GM19463 (cell line): ENCODE results near the gene GDAP1L1.

Experiments used
- ATAC-seq: cut with Tn5 transposase; IDR thresholded peaks from one replicate; pipeline ENCODE4 v1.9.1; 2021; ENCODE audit warnings: mild to moderate bottlenecking, moderate library complexity; ENCODE audit not compliant: unreplicated experiment

Gene GDAP1L1

DNA sequence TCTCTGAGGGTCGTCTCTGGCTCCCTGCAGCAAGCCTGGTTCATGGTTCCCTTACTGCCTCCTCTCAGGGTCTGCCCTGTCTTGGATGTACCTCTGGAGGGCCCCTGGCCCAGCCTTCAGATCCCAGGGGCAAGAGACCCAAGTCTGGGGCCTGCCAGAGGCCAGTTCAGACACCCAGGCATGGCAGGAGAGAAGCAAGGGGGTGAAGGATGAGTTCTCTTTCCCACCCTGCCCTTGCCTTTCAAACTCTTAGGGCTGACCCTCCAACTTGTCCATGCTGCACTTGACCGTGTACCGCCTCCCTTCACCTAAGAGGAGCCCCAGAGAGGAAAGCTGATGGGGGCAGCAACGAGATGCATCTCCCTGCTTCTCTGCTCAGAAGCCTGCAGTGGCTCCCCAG, 4.2 kb downstream of the GDAP1L1 start:
- ATAC-seq = no peak

DNA sequence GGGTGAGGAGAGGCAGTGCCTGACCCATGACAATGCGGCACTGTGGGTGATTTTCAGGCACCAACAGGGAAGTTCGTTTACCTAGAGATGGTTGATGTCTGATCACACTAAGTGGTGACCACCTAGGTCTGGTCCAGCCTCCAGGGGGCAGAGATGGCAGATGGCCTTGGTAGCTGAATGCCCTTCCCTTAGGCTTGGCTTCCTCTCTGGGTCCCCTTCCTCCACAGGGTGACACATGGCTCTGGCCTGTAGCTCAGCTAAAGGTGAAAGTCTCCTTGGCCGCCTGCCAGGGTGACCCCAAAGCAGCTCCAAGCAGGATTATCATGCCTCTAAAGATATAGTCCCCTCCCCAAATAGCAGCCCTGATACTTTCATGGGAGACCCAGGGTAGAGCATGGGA, 6.4 kb downstream of the GDAP1L1 start:
- ATAC-seq = no peak

DNA sequence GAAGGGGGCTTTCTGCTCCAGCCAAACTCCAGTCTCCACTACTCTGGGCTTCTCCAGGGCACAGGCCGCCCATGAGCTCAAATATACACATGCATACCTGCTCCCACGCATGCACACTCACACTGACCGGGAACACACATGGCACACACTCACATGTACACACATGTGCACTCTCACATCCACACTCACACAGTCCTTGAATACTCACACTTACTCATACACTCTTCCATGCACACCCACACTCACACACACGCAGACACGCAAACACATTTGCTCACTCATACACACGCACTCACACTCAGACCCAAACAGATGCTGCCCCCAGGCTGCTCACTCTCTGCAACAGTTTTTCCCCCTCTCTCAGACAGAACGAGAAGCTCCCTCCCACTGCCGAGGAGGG, 7.0 kb downstream of the GDAP1L1 start:
- ATAC-seq = no peak

DNA sequence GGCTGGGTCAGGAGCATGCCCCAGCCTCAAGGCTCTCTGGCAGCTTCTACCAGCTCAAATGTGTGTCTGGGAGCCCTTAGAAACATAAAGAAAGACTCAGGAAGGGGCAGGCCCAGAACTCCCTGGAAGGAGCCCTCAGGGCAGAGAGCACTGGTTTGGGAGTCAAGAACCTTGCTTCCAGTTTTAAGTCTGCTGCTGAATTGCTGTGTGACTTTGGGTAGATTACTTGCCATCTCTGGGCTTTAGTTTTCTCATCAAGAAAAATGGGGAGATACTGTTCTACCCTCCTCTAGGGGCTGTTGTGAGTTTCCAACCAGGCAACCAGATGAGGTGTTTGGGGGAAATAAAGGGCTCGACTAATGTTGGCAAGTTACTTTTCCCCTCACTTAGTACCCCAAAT, 8.8 kb downstream of the GDAP1L1 start:
- no peak for ATAC-seq

DNA sequence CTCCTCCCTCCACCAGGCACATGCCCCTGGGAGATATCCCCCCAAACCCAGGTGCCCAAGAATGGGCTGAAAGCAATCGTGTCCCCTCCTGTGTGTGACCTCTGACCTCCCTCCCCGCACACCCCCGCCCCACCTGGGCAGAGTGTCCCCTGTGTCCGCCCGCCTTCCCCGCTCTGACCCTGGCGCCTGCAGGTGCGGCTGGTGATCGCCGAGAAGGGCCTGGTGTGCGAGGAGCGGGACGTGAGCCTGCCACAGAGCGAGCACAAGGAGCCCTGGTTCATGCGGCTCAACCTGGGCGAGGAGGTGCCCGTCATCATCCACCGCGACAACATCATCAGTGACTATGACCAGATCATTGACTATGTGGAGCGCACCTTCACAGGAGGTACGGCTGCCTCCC, 9.9 kb downstream of the GDAP1L1 start:
- no peak for ATAC-seq

DNA sequence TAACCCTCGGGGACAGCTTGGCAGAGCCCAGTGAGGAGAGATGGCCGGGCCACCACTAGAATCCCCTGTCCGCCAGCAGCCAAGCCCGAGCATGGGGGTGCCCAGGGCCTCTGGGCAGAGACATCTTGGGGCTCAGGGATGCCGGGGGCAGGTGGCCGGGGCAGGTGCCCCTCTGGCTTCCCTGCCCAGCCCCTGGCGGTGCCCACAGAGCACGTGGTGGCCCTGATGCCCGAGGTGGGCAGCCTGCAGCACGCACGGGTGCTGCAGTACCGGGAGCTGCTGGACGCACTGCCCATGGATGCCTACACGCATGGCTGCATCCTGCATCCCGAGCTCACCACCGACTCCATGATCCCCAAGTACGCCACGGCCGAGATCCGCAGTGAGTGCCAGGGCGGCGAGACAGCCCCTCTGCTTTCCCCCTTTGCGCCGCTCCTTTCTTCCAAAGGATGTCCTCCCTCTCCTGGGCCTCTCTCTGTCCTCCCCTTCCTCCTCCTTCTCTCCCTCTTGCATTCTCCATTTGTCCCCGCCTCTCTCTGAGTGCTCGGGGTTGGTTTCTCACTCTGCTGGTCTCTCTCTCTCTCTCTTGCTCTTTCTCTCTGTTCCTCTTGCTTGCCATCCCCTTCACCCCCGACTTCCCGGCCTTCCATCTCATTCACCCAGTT, 11.2 kb downstream of the GDAP1L1 start:
- ATAC-seq = no peak

DNA sequence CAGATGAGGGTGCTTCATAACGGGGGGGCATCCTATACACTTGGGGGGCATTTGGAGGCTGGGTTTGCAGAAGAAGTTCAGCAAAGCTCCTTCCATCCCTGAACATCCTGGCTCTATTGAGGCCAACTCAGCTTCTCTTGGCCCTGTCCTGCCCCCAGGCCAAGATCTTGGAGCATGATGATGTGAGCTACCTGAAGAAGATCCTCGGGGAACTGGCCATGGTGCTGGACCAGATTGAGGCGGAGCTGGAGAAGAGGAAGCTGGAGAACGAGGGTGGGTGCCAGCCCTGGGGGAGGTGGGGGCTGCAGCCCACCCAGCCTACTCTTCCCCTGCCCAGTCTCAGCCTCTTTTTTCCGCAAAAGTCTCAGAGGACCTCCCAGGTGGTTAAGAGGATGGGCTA, 17.2 kb downstream of the GDAP1L1 start:
- ATAC-seq = no peak

DNA sequence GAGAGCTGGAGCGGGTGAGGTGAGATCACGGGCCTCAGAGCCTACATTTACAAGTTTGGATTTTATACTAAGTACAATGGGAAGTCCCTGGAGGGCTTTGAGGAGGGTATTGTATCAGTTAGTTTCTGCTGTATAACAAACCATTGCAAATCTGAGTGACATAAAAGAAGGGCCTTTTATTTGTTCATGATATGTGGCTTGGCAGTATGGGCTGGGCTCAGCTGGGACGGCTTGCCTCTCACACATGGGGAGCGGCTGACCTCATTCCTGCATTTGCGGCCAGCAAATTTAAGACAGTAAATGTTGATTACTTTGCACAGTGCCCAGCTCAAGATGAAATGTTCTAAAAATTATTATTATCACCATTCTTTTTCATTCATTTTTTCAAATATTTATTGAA, 21.7 kb downstream of the GDAP1L1 start:
- no peak for ATAC-seq

DNA sequence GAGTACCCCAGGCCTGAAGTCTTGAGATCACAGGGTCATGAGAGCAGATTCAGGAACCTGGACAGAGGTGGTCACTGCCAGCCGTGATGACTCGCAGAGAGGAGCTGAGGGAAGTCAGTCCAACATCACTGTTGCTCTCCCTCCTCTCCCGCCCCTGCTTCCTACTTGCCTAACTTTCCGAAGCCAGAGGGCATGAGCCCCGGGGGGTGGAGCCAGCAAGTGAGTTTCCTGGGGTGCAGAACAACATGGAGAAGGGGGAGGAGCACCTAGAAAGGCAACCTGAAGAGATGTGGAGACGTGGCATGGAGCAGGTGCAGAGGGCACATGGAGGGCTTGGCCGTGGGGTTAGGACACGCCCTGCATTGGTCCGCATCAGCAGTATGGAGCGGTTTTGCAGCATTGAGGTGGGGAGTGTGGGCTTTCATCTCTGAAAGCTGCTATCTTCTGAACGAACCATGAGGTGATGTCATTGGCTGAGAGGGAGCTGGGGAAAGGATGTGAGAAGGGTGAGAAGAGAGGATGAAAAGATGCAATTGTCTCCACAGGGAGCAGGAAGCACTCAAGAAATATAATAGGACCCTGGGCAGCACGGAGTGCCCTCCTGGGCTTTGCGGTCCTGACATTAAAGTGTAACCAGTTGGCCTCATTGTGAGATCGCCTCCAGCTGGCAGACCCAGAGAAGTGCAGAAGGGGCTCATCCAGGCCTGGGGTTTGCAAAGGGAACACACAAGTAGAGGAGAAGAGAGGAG, 25.0 kb downstream of the GDAP1L1 start:
- ATAC-seq = no peak

DNA sequence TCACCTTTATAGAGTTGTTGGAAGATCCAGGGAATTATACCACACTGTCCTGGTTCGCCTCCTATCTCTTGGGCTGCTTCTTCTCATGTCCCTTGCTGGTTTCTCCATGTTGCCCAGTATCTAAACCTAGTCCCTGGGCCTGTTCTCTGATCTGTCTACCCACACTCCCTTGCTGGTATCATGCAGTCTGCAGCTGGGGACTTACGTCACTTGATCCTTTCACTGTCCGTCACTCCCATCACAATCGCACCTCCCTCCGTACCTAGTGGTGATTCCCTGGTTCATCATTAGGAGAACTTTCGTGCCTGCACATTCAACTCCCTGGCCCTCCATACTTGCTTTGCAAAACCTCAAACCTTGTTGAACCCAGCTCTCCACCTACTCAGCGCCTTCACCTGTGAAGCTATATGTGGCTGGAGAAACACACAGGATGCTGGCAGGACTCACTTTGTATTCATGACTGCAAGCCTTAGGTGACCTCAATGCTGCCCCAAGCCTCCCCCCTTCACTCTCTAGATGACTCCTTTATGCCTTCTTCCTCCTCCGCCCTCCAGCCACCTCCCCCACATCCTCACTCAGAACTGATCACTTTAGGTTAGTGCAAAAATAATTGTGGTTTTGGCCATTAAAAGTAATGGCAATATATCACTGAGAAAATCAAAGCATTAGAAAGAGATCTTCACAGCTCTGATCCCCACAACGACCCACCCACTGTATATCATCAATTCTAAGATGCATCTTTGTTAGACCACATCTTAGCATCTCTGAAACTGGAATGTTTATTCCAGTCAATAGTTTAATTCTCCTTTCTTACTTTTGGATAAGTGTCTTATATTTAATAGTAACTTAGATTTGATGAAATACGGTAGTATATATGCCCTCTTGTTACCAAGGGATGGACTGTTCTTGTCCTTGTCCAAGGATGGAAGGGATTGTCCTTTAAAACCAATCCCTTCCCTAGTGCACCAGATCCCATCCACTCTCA, 26.4 kb downstream of the GDAP1L1 start:
- no peak for ATAC-seq

DNA sequence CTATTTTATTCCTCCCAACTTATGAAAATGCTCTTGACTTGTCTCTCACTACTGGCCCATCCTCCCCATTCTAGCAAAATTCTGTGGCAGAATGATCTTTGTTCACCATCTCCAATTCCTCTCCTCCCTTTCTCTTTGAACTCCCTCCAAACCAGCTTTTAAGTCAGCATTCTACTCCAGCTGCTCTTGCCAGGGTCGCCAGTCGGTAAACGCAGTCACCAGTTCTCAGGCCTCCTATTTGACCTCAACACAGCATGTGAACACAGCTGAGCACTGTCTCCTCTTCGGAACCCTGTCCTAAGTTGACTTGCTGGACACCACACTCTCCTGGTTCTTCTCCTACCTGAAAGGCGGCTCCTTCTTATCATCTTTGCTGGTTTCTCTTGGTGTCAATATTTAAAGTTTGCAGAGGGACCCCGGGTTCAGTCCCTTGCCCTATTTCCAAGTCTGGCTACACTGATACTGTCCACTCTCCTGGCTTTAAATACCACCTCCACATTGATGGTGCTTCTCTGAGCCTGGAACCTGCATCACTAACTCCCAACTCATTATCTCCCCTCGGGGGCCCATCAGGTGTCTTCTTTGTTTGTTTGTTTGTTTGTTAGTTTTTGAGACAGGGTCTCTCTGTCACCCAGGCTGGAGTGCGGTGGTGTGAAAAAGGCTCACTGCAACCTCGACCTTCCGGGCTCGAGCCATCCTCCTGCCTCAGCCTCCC, 27.4 kb downstream of the GDAP1L1 start:
- no peak for ATAC-seq

DNA sequence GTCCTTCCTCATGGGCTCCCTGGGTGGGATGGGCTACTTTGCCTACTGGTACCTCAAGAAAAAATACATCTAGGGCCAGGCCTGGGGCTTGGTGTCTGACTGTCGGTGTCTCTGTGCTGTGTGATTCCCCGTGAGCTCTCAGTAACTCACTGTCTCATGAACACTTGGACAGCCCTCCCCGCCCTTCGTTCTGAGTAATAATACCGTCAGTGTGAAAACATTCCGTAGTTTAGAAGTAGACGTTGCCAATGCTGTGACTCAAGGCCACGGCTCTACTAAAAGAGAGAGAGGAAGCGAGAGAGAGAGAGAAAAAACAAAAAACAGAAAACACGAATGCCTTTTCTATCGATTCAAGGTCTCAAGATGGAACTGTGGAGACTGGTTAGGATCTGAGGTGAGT, 32.1 kb downstream of the GDAP1L1 start:
- ATAC-seq = no peak

DNA sequence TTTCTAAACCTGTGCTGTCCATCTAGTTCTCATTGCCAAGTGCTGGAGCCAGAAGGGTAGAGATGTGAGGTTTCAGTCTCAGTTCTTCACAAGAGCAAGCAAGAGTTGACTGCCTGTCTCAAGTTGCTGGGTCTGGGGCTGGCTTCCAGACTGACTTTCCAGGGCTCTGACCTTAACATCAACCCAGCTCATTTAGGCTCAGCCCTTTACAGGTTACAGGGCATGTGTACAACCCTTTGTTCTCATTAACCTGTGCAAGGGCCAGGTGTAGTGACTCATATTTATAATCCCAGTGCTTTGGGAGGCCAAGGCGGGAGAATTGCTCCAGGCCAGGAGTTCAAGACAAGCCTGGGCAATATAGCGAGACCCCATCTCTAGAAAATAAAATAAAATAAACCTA, 33.3 kb downstream of the GDAP1L1 start:
- ATAC-seq = no peak

DNA sequence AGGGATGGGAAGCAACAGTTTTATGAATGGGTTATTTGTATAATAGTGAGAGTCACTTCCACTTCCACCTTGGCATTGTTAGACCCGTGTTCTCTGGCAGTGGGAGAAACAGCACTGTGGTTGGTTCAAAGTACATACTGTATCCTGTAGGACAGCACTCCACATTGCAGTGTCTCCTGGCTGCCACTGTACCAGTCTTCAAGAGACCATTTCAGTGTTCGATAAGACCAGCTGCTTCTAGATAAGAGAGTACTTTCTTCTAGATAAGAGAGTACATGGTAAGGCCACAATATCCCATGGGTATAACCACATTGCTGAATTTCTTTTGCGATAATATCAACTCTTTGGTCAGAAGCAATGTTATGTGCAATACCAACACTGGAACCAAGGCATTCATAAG, 35.1 kb downstream of the GDAP1L1 start:
- no peak for ATAC-seq

DNA sequence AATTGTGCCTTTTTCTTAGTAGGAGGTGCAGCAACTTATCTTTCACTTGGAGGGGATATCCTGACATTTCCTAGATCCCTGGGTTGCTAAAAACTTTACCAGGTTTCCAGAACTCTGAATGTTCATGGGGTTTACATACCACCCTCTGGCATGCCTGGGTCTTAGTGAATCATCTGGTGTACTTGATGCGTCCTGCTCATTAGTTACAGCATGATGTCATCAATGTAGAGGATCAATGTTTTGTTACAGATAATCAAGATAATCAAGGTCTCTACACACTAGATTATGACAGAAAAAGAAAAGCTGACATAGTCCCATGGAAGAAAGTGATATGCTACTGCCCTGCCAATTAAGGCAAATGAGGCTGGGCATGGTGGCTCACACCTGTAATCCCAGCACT, 36.9 kb downstream of the GDAP1L1 start:
- ATAC-seq = no peak

DNA sequence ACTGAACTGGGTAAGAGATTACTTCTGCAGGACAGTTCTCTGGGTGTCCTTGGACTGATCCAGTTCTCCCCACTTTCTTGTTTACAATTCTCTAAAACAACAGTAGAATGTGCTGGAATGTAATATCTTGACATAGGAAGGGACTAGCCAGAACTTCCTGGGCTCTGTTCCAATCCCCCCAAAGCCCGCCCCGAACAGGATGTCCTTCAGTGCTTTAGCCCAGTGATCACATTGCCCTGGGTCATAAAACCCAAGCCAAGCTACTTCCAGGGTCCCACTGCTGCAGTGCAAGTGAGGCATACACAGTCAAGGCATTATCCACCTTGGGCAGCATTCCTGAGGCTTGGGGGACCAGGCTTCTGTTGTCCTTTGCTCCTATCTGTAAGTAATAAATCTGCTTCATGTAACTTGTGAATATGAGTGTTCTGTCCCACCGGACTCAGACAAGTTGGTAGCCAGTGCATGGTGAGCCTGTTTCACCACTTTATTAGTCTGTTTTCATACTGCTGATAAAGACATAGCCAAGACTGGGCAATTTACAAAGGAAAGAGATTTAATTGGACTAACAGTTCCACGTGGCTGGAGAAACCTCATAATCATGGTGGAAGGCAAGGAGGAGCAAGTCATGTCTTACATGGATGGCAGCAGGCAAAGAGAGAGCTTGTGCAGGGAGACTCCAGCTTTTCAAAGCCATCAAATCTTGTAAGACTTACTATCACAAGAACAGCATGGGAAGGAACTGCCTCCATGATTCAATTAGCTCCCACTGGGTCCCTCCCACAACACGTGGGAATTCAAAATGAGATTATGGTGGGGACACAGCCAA, 40.4 kb downstream of the GDAP1L1 start:
- ATAC-seq = no peak

DNA sequence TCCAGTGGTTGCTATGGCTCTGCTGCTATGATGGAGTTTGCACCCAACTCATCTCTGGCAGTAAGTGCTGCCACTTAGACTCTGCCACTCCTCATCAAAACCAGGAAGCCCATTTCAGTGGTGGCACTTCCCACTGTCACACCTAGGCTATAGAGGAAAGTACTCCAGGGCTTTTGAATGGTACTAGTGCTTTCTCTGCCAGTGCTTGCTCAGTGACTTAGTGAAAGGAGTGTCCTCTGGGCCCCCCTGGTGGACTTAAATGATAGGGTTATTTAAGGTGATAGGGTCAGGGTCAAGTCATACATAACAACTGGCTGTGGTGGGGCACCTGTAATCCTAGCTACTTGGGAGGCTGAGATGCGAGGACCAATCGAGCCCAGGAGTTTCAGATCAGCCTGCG, 41.1 kb downstream of the GDAP1L1 start:
- ATAC-seq = no peak

DNA sequence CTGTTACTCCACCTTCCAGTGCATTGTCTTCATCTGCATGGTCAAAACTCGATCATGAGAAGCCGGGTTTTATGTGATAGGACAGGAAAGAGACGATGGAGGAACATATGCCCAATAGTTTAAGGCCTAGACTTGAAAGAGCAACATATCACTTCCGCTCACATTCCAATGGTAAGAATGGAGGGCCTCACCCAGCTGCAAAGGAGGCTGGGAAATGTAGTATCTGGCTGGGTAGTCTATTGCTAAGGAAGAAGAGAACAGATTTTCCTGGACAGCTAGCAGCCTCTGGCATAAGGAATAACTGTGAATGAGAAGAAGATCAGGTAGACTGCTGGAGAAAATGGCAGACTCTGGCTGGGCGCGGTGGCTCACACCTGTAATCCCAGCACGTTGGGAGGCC, 44.6 kb downstream of the GDAP1L1 start:
- ATAC-seq = no peak

DNA sequence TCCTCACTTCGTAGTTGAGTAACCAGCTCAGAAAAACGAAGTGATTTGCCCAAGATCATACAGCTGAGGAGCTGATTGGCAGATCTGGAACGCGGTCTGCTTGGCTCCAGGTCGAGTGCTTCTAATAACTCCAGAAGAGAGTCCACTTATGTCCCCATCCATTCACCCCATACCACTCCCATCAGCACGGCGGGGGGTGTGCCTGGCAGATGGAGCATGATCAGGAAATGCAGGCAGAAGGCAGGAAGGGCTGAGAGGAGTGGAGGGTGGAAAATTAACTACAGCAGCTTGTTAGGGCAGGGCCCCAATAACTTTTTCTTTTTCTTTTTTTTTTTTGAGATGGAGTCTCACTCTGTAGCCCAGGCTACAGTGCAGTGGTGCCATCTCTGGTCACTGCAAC, 48.9 kb downstream of the GDAP1L1 start:
- ATAC-seq = no peak

DNA sequence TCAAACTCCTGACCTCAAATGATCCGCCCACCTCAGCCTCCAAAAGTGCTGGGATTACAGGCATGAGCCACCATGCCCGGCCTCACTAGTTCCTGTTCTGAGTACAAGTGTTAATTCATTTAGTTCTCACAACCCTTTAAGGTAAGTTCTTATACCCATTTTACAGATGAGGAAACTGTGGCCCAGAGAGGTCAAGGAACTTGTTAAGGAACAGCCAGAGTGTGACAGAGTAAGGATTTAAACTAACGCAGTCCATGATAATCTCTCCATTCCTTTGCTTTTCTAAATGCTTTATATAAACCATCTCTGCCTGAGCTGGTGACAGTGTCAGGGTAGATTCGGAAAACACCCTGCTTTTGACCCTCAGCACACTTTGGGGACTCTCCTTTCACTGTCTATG, 50.6 kb downstream of the GDAP1L1 start:
- ATAC-seq = no peak
